Stimulated activated CD8-positive, alpha-beta memory T cell treated with anti-CD3 and anti-CD28 coated beads, Interleukin-4, amount 100 ng/mL, for 4 hours (primary cell): ENCODE results near the gene TPX2.
A peak's percentile ranks its signal among the peaks of the same experiment; 100 is the strongest.
"Not testable (repeated sequence)": the region's sequence is repeated elsewhere in the genome, so short reads cannot be mapped to it uniquely, and the experiment has no call there.

Experiments used
- DNase-seq, 2 donors: peaks; one replicate each; pipeline ENCODE4 v3.0.0-alpha.2; 2020; ENCODE audit warnings: low read depth in 2 of 2, low spot score in 1 of 2

TPX2 gene

GRCh38 chr20:31811796-31812728 lies 73.0 kb downstream of the TPX2 start:
- no peak for DNase-seq

DNA sequence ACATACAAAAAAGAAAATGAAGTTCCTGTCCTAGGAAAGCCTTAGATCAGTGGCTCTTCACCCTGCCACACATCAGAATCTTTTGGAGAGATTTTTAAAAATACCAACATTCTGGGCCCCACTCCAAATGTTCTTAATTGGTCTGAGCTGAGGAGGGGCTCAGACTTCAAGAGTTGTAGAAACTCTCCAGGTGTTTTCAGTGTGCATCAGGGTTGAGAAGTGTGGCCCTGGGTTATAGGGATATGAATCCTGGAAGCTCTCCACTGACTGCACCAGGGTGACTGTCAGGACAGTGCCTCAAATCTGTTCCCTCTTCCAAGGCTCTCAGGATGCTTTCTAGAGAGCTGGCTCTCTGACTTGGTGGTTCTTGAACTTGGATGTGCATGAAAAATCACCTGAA lies 74.5 kb downstream of the TPX2 start:
- DNase-seq = no peak

- DNase-seq = not testable (repeated sequence)
These were observed 75.1 kb downstream of the TPX2 start for GRCh38 chr20:31814142-31814541.

DNA sequence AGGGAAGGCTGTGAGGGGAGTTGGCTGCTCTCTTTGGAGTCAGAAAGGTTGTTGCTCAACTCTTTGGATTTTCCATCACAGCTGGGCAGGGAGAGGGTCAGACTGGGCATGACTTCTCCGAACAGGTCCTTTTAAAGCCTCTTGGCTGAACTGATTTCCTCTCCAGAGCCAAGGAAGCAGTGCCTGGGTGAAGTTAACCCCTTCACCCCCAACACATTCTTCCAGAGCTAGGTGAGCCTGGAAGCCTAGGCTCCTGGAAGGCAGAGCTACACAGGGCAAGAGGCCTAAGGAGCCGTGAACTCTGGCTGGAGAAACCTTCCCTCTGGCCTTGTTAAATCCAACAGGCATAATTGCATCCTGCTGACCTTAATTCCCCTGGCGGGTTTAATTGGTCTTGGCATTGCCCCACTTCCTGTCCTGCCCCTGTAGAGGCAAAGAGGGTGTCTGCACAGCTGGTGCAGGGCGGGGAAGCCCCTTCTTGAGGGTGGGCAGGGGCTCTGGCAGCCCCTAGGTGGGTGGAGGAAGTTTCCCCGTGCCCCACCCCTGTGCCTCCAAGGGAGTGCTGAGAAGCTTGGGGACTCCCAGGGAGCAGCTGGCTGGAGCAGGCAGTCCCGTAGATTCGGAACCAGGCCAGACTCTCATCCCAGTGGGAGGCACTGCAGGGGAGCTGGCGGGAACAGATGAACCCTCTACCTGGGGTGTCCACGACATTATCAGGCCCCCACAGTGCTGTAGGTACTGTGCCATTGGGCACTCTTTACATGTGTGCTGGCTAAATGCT lies 76.5 kb downstream of the TPX2 start:
- DNase-seq = no peak

- DNase-seq = no peak
These were observed 77.1 kb downstream of the TPX2 start for GRCh38 chr20:31816221-31816620.

GRCh38 chr20:31817461-31817860 lies 78.4 kb downstream of the TPX2 start:
- no peak for DNase-seq

DNA sequence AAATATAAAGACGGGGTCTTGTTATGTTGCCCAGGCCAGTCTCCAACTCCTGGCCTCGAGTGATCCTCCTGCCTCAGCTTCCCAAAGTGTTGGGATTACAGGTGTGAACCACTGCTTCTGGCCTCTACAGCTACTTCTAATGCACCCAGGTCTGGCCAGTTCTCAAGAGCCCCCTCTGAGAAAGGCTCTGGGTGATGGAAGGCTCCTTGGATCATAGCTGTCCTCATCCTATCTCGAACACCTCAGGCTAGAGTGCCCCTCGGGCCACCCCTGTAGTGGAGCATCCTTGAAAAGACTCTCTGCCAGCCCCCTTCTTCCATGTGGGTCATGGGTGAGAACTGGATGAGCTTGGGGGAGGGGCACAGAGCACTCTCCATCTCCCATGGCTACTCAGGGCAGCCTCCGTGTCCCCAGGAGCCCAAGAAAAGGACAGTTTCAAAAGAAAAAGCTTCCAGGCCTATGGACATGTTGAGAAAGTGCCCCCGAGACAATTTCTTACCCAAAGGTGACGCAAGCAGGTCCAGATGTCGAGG lies 79.4 kb downstream of the TPX2 start:
- no peak for DNase-seq

DNA sequence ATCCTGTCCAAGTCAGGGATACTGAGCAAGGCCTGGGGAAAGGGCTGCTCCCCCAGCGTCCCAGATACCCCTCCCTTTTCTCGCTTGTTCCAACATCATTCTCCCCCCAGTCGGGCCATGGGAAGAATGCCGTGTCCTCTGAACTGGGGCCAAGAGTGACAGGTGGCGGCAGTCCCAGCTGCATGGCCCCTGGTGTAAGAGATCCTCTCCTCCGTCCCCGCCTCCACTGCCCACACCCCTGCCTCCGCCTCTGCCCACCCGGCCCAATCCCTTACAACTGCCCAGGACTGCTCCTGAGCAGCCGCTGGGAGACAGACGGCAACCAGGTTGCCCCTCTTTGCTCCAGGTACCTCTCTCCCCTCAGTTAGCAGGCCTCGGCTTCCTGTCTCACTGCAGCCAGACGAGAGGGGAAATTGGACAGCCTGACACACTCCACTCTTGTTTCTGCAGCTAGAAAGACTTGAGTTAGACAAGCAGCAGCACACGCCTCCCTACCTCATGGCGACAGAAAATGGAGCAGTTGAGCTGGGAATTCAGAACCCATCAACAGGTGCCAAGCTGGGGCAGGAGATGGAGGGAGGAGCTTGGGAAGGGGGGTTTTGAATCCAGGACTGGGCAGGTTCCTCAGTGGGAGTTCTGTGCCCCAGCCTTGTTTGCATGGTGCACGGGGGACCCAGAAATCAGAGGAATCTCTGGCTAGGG lies 80.1 kb downstream of the TPX2 start, which contains the start of gene MYLK2:
TSS of gene MYLK2 (plus strand) at position 274 of the 702 bp plus-strand sequence. CDS start at position 499, 225 bp downstream.
- no peak for DNase-seq

DNA sequence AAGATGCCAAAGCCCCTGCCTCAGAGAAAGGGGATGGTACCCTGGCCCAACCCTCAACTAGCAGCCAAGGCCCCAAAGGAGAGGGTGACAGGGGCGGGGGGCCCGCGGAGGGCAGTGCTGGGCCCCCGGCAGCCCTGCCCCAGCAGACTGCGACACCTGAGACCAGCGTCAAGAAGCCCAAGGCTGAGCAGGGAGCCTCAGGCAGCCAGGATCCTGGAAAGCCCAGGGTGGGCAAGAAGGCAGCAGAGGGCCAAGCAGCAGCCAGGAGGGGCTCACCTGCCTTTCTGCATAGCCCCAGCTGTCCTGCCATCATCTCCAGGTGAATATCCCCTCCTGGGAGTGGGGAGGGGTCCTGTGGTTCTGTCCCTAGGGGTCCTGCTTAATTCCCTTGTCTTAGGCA lies 81.1 kb downstream of the TPX2 start:
- no peak for DNase-seq

GRCh38 chr20:31821427-31821826 lies 82.3 kb downstream of the TPX2 start:
- DNase-seq = no peak

GRCh38 chr20:31822421-31823330 lies 83.6 kb downstream of the TPX2 start:
- peak; percentile 42 to 64 for DNase-seq

DNA sequence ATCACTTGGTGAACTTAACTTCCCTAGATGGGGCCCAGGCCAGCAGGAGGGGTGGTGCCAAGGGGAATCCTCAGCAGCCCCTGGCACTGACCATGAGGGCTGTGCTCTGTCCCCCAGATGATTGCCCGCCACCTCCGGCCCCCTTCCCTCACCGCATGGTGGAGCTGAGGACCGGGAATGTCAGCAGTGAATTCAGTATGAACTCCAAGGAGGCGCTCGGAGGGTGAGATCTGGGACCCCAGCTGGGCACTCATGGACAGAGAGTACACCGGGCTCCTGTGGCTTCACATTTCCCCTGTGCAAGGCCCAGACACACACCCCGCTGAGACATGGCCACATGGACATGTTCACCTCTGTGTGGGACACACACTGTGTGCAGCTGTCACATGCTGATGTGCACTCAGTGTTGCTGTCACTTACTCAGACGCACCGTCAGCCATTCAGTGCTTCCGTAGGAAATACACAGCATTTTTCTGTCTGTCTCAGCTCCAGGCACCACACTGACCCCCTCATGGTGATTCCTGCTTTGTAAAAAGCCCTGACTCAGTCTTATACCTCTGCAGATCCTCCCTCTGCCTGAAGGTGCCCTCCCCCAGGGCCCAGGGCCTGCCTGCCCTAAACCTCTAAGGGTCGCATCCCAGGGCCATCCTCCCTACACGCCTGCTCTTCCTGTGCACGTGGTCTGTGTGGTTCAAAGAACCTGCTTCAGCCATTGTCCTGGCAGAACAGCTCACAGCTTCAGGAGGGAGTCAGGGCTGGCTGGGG lies 84.5 kb downstream of the TPX2 start:
- no peak for DNase-seq

DNA sequence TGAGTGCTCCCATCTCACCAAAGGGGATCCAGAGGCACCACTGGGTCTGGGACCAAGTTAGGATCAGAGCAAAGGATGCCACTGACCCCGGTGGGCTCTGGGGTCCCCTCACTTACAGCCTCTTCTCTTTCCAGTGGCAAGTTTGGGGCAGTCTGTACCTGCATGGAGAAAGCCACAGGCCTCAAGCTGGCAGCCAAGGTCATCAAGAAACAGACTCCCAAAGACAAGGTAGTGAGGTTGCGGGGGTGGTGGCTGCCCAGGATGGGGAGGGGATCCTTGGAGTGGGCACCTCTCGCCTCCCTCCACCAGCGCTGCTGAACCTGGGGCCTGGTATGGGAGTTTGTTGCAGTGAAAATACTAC lies 85.0 kb downstream of the TPX2 start:
- no peak for DNase-seq

DNA sequence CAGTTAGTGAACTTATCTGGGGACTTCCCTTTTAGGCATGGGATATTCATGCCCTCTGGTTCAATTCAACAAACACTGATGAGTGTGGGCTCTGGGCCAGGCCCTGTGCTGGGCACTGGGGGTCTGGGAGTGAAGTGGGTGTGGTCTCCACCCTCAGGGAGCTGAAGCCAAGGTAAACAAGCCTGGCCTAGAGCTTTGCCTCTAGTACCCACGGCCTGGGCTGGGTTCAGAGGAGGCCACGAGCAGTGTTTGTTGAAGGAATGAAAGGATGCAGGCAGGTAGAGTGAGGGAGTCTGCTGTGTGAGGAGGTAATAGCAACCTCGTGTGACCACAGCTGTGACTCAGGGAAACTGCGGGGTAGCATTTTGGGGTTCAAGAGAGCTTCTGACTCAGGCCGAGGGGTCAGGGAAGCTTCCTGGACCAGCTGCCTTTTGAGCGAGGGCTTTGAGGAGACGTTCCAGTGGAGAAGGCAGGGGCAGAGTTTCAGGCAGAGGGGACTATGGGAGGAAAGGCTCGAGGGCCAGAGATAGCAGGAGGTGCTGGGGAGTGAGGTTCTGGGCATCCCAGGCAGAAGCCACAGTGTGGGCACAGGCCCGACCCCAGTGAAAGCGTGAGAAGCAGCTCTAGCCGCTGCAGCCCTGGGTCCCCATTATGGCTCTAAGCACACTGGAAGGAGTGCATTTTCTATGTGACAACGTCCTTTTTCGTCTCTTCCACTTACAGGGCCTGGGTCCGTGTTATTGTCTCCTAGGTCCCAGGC lies 85.6 kb downstream of the TPX2 start:
- no peak for DNase-seq

GRCh38 chr20:31826074-31826473 lies 87.0 kb downstream of the TPX2 start:
- no peak for DNase-seq

DNA sequence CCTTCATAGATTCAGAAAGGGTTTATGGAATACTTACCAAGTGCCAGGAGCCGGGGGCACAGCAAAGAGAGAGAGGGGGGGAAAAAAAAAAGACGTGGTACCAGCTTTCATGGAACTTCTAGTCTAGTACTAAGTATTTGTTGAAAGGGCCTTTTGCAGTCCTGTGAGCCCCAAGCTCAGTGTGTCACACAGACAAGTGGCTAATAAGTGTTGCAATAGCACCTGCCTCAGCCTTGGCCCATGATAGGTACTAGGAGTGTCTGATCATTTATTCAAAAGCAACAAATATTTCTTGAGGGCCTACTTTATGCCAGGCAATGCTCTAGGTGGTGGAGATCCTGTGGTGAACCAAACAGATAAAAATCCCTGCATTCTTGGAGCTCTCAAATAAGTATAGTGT lies 88.0 kb downstream of the TPX2 start:
- no peak for DNase-seq

DNA sequence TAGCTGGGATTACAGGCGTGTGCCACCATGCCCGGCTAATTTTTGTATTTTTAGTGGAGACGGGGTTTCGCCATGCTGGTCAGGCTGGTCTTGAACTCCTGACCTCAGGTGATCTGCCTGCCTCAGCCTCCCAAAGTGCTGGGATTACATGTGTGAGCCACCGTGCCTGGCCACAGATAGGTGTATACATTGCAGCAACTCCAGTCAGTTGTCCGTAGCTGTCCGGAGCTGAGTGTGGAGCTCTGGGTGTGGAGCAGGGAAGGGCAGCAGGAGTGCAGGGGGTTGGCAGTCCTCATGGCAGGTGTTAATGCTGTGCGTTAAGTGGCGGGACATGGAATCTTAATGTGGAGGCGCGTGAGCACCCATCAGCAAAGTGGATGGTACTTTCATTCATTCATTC lies 88.9 kb downstream of the TPX2 start:
- DNase-seq = not testable (repeated sequence)

DNA sequence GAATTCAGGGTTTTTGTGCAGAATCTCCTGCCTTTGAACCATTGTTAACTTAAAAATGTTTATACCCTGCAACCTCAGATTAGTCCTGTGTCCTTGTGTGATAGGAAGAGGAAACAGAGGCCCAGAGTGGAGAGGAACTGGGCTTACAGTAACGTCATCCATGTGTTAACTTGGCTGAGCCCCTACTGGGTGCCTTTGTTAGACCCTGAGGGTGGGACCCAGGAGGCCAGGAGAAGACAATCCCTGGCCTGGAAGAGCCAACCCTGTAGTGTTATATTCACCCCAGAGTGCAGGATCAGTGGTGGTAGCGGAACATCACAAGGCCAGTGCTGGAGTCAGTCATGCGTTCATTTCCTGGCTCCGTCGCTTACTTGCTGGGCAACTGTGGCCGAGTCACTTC lies 90.6 kb downstream of the TPX2 start:
- no peak for DNase-seq
